ENCODE results near the gene CRK. TPM values are rescaled to one million over a fixed set of nuclear protein-coding genes. Genes with fewer than 3 reads are reported as not detected.
A peak's percentile ranks its signal among the peaks of the same experiment; 100 is the strongest.

The CRK gene
- polyA plus RNA-seq, 1 experiment: 110 TPM

GRCh38 chr17:1498869-1499268, 42.8 kb upstream of the CRK start:
- H3K9me3 ChIP-seq (ENCODE audit: control insufficient read depth, insufficient read depth, low read length): no peaks in the 10 kb centered on the region; the same call in 1 of the 2 replicates
- peak; percentile 55 for DNase-seq (ENCODE audit: low read depth, low spot score)
- H3K27me3 ChIP-seq (ENCODE audit: control insufficient read depth, insufficient read depth, low read length): no peaks in the 10 kb centered on the region
- no peak for TF ChIP-seq CTCF (IDR thresholded peaks at IDR 0.05; ENCODE audit: low read depth, low read length)
- ChIA-PET CTCF (interaction anchor here (1.4 to 1.8 kb wide), 2 partner anchors 17 to 134 kb away, joined by 5 to 6 read pairs; partner anchors contain the start of gene INPP5K), POLR2A (no interaction called here)
- peak overlapping the region; percentile 39 for H3K27ac ChIP-seq (ENCODE audit: low read depth, low read length)
- no peak overlapping the region for H3K4me3 ChIP-seq (ENCODE audit: low read depth, low read length)

GRCh38 chr17:1498233-1498632, 42.2 kb upstream of the CRK start:
- Histone ChIP-seq H3K4me3 (ENCODE audit: low read depth, low read length) (no peak overlapping the region), H3K27me3 (ENCODE audit: control insufficient read depth, insufficient read depth, low read length) (no peaks in the 10 kb centered on the region), H3K27ac (ENCODE audit: low read depth, low read length) (no peak overlapping the region), H3K9me3 (ENCODE audit: control insufficient read depth, insufficient read depth, low read length) (no peaks in the 10 kb centered on the region; the same call in 1 of the 2 replicates)
- no peak for DNase-seq (ENCODE audit: low read depth, low spot score)
- no peak for TF ChIP-seq CTCF (IDR thresholded peaks at IDR 0.05; ENCODE audit: low read depth, low read length)
- POLR2A ChIA-PET: interaction anchor here (0.9 to 1.1 kb wide), 2 partner anchors 11 to 38 kb away, joined by 3 to 4 read pairs; no protein-coding TSS in a partner anchor
- CTCF ChIA-PET: interaction anchor here (1.4 to 1.8 kb wide), 2 partner anchors 18 to 133 kb away, joined by 5 to 6 read pairs; partner anchors contain the start of gene INPP5K

GRCh38 chr17:1497831-1498230, 41.8 kb upstream of the CRK start:
- Histone ChIP-seq H3K4me3 (ENCODE audit: low read depth, low read length) (no peak overlapping the region), H3K27ac (ENCODE audit: low read depth, low read length) (no peak overlapping the region), H3K27me3 (ENCODE audit: control insufficient read depth, insufficient read depth, low read length) (no peaks in the 10 kb centered on the region), H3K9me3 (ENCODE audit: control insufficient read depth, insufficient read depth, low read length) (no peaks in the 10 kb centered on the region; the same call in 1 of the 2 replicates)
- POLR2A ChIA-PET: interaction anchor here (0.9 to 1.1 kb wide), 2 partner anchors 10 to 38 kb away, joined by 3 to 4 read pairs; no protein-coding TSS in a partner anchor
- CTCF ChIA-PET: interaction anchor here (1.4 to 1.8 kb wide), 2 partner anchors 18 to 133 kb away, joined by 5 to 6 read pairs; partner anchors contain the start of gene INPP5K
- TF ChIP-seq CTCF (IDR thresholded peaks at IDR 0.05; ENCODE audit: low read depth, low read length): no peak
- DNase-seq (ENCODE audit: low read depth, low spot score): no peak

GRCh38 chr17:1496869-1497268, 40.8 kb upstream of the CRK start:
- ChIA-PET CTCF (no interaction called here), POLR2A (no interaction called here)
- no peak overlapping the region for H3K27ac ChIP-seq (ENCODE audit: low read depth, low read length)
- H3K4me3 ChIP-seq (ENCODE audit: low read depth, low read length): no peak overlapping the region
- no peak for DNase-seq (ENCODE audit: low read depth, low spot score)
- no peak for TF ChIP-seq CTCF (IDR thresholded peaks at IDR 0.05; ENCODE audit: low read depth, low read length)
- H3K27me3 ChIP-seq (ENCODE audit: control insufficient read depth, insufficient read depth, low read length): no peaks in the 10 kb centered on the region
- peaks cover 3% of the 10 kb centered on the region; the same call in 1 of the 2 replicates for H3K9me3 ChIP-seq (ENCODE audit: control insufficient read depth, insufficient read depth, low read length)

- Histone ChIP-seq H3K27ac (ENCODE audit: low read depth, low read length) (no peak overlapping the region), H3K4me3 (ENCODE audit: low read depth, low read length) (no peak overlapping the region), H3K9me3 (ENCODE audit: control insufficient read depth, insufficient read depth, low read length) (peaks cover 3% of the 10 kb centered on the region; the same call in 1 of the 2 replicates), H3K27me3 (ENCODE audit: control insufficient read depth, insufficient read depth, low read length) (no peaks in the 10 kb centered on the region)
- no peak for TF ChIP-seq CTCF (IDR thresholded peaks at IDR 0.05; ENCODE audit: low read depth, low read length)
- ChIA-PET CTCF (interaction anchor here (0.6 to 1.4 kb wide), 3 partner anchors 20 to 134 kb away, joined by 3 to 4 read pairs (median 3); no protein-coding TSS in a partner anchor), POLR2A (interaction anchor here (1.1 kb wide), 1 partner anchor 15 kb away, joined by 4 read pairs; no protein-coding TSS in a partner anchor)
- DNase-seq (ENCODE audit: low read depth, low spot score): no peak
Measured at GRCh38 chr17:1495265-1495989, 39.4 kb upstream of the CRK start.
